ENCODE measurements around the gene WEE1. TPM values are rescaled to one million over a fixed set of nuclear protein-coding genes. Genes with fewer than 3 reads are reported as not detected.
A peak's percentile ranks its signal among the peaks of the same experiment; 100 is the strongest.

WEE1 gene
- total and polyA plus RNA-seq, 10 of the 15 experiments (the other 5 are each of a cell fraction or from before 2014, with no cell fraction given): 13.8 to 69.5 (median 45.4) TPM

GRCh38 chr11:9529334-9529650 lies 44.2 kb upstream of the WEE1 start:
- no peaks in the 10 kb centered on the region for H3K4me1 ChIP-seq (ENCODE audit: control insufficient read depth, insufficient read depth, low read length)
- in situ Hi-C loops (cut with MboI) (no loop called here), intact Hi-C loops (cut with micrococcal nuclease; ENCODE audit: unreplicated experiment) (no loop called here)
- no peak overlapping the region for H2AFZ ChIP-seq (ENCODE audit: control insufficient read depth, low read depth, low read length)
- no peaks in the 10 kb centered on the region for H3K9me3 ChIP-seq (replicated peaks; ENCODE audit: control insufficient read depth, insufficient read depth, low read length)
- H3K27ac ChIP-seq (ENCODE audit: control insufficient read depth, insufficient read depth): no peak overlapping the region
- H3K36me3 ChIP-seq (ENCODE audit: control insufficient read depth in 2 of 2, insufficient read depth in 2 of 2, low read length in 1 of 2): peaks cover 2 to 4% of the 10 kb centered on the region in 2 experiments; a peak in 3 of 4 replicates
- no peaks in the 10 kb centered on the region for H3K27me3 ChIP-seq (replicated peaks in 1 of 2; ENCODE audit: control insufficient read depth in 2 of 2, insufficient read depth in 2 of 2, low read length in 1 of 2)
- 96% methylated on average over 3 of the region's 3 CpGs for WGBS (ENCODE audit: insufficient coverage, insufficient replicate concordance, low lambda C conversion rate, missing lambda C conversion rate)
- no peak for ATAC-seq
- ChIA-PET CTCF (interaction anchor here (1.2 to 3.2 kb wide), 3 partner anchors 9 to 84 kb away, joined by 3 to 7 read pairs (median 3); no protein-coding TSS in a partner anchor), SMC1A (ENCODE audit: uncharacterized antibody, unreplicated experiment) (no interaction called here), POLR2A (no interaction called here), RAD21 (ENCODE audit: unreplicated experiment) (no interaction called here)
- H4K20me1 ChIP-seq (ENCODE audit: control insufficient read depth, insufficient read depth): no peaks in the 10 kb centered on the region
- no peaks in the 10 kb centered on the region for H3K79me2 ChIP-seq (ENCODE audit: control insufficient read depth, insufficient read depth, low read length)
- no peak overlapping the region for H3K9ac ChIP-seq (ENCODE audit: control insufficient read depth, insufficient read depth, low read length)
- TF ChIP-seq CBX5 (IDR thresholded peaks at IDR 0.05; ENCODE audit: low read depth): no peak
- TF ChIP-seq NFYA (IDR thresholded peaks at IDR 0.05; ENCODE audit: borderline replicate concordance, low read depth, low read length): no peak
- TF ChIP-seq CBFB (IDR thresholded peaks at IDR 0.05; ENCODE audit: low read depth): no peak
- no peak for TF ChIP-seq JUNB (IDR thresholded peaks at IDR 0.05)
- TF ChIP-seq E2F4 (IDR thresholded peaks at IDR 0.05; ENCODE audit: low read depth, low read length): no peak
- no peak for TF ChIP-seq CREB1 (IDR thresholded peaks at IDR 0.05; ENCODE audit: low read depth)
- no TSS peak for BruUV-seq (replicated peaks)
- no peak for FAIRE-seq
- no peak overlapping the region for H3K4me3 ChIP-seq
- H3K4me2 ChIP-seq (ENCODE audit: control insufficient read depth, insufficient read depth): no peak overlapping the region
- DNase-seq (ENCODE audit: low read depth, low spot score): no peak

DNA sequence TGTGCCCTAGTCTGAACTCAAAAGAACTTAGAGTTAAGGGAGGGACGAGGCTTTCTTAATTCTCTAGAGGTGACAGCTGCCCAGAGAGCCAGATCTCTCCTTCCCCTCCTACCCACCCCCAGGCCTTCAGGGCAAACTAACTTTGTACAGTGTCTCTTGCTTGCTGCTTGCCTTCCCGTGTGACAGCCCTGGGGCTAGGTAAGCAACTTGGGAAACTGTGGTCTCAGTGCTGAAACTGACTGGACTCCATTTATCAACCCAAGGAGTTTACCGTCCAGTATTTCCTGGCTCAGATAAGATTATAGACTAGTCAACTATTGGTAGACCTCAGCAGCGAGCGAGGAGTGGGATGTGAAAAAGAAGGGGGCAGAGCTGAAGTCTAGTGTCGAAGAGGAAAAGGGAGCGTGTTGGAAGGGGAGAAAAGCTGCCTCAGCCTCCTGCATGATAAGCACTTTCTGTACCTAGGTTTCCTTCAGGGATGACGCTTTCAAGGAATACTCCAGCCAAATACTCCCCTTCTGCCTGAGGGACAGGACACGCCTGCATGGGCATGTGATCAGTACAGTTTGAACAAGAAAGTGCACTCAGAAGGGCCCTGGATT lies 43.3 kb upstream of the WEE1 start:
- H4K20me1 ChIP-seq (ENCODE audit: control insufficient read depth, insufficient read depth): no peaks in the 10 kb centered on the region
- H3K36me3 ChIP-seq (ENCODE audit: control insufficient read depth in 2 of 2, insufficient read depth in 2 of 2, low read length in 1 of 2): peaks cover 2 to 4% of the 10 kb centered on the region in 2 experiments; a peak in 3 of 4 replicates
- DNase-seq (ENCODE audit: low read depth, low spot score) (no peak), FAIRE-seq (peak; percentile 13), ATAC-seq (no peak)
- no peaks in the 10 kb centered on the region for H3K4me1 ChIP-seq (ENCODE audit: control insufficient read depth, insufficient read depth, low read length)
- no peaks in the 10 kb centered on the region for H3K27me3 ChIP-seq (replicated peaks in 1 of 2; ENCODE audit: control insufficient read depth in 2 of 2, insufficient read depth in 2 of 2, low read length in 1 of 2)
- in situ Hi-C loops (cut with MboI): loop anchor here (5.0 to 10.0 kb wide), 2 partner anchors 222 to 445 kb away; no protein-coding TSS in a partner anchor
- 83% methylated on average over 9 of the region's 9 CpGs for WGBS (ENCODE audit: insufficient coverage, insufficient replicate concordance, low lambda C conversion rate, missing lambda C conversion rate)
- no peaks in the 10 kb centered on the region for H3K9me3 ChIP-seq (replicated peaks; ENCODE audit: control insufficient read depth, insufficient read depth, low read length)
- ChIA-PET CTCF (interaction anchor here (0.6 to 3.2 kb wide), 3 partner anchors 8 to 247 kb away, joined by 3 to 7 read pairs (median 3); no protein-coding TSS in a partner anchor), SMC1A (ENCODE audit: uncharacterized antibody, unreplicated experiment) (no interaction called here), POLR2A (no interaction called here), RAD21 (ENCODE audit: unreplicated experiment) (interaction anchor here (0.6 to 1.1 kb wide), 2 partner anchors 150 to 218 kb away, joined by 3 read pairs; no protein-coding TSS in a partner anchor)
- H3K27ac ChIP-seq (ENCODE audit: control insufficient read depth, insufficient read depth): no peak overlapping the region
- intact Hi-C loops (cut with micrococcal nuclease; ENCODE audit: unreplicated experiment): no loop called here
- no peak overlapping the region for H3K9ac ChIP-seq (ENCODE audit: control insufficient read depth, insufficient read depth, low read length)
- no peak overlapping the region for H3K4me2 ChIP-seq (ENCODE audit: control insufficient read depth, insufficient read depth)
- H3K4me3 ChIP-seq: no peak overlapping the region
- BruUV-seq (replicated peaks): no TSS peak
- no peak overlapping the region for H2AFZ ChIP-seq (ENCODE audit: control insufficient read depth, low read depth, low read length)
- no peaks in the 10 kb centered on the region for H3K79me2 ChIP-seq (ENCODE audit: control insufficient read depth, insufficient read depth, low read length)
- TF ChIP-seq SMAD5 (IDR thresholded peaks at IDR 0.05; ENCODE audit: low read depth): no peak
- TF ChIP-seq, protein P1, sequence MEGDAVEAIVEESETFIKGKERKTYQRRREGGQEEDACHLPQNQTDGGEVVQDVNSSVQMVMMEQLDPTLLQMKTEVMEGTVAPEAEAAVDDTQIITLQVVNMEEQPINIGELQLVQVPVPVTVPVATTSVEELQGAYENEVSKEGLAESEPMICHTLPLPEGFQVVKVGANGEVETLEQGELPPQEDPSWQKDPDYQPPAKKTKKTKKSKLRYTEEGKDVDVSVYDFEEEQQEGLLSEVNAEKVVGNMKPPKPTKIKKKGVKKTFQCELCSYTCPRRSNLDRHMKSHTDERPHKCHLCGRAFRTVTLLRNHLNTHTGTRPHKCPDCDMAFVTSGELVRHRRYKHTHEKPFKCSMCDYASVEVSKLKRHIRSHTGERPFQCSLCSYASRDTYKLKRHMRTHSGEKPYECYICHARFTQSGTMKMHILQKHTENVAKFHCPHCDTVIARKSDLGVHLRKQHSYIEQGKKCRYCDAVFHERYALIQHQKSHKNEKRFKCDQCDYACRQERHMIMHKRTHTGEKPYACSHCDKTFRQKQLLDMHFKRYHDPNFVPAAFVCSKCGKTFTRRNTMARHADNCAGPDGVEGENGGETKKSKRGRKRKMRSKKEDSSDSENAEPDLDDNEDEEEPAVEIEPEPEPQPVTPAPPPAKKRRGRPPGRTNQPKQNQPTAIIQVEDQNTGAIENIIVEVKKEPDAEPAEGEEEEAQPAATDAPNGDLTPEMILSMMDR (IDR thresholded peaks at IDR 0.05 in 2 of 3, conservative IDR thresholded peaks at IDR 0.05 in 1 of 3; ENCODE audit: control insufficient read depth in 2 of 3, extremely low read depth in 1 of 3, insufficient read depth in 1 of 3, low read depth in 3 of 3, low read length in 3 of 3): no peak
- no peak for TF ChIP-seq SMC3 (IDR thresholded peaks at IDR 0.05; ENCODE audit: borderline replicate concordance, low read length)

Measured in GM12878 (cell line).